GM15510 (cell line): ENCODE measurements around the gene BSG.

ENCODE experiments used
- POLR2A ChIP-seq: IDR thresholded peaks from 3 replicates; pipeline ENCODE4 v1.6.1; 2011; ENCODE audit warnings: borderline replicate concordance; ENCODE audit not compliant: insufficient read length; ENCODE audit errors: extremely low read depth

The BSG gene

DNA sequence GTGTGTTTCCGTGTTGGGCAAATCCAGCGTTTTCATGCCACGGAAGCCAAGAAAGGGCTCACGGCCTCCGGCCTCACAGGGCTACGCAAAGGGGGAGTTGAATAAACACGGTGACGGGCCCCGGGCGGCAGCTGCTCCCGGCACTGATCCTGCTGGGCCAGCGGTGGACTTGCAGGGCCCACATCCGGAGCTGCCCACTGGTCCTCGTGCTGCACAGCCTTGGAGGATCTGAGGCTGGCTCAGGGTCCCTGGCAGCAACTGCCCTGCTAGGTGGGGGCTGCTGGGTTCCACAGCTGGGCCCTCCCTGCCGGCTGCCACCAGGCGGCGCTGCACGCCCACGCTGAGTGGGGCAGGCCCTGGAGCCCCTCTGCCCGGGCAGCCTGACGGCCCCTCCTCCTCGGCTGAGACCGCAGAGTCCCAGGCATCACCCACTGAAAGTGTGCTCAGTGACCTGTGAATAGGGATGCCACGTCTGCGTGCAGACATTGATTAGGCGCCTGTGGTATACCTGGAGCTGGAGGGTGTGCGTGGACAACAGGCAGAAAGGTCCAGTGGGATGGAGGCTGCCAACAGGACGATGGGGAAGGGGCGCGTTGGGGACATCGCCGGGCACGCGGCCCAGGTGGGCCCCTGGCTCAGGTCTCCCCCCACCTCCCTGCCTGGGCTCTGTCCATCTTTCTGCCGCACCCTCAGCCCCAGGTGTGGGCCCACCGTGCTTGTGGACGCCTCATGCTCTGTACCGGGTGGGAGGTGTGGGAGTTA lies 12.0 kb downstream of the BSG start:
- TF ChIP-seq POLR2A, result peak; percentile 23

DNA sequence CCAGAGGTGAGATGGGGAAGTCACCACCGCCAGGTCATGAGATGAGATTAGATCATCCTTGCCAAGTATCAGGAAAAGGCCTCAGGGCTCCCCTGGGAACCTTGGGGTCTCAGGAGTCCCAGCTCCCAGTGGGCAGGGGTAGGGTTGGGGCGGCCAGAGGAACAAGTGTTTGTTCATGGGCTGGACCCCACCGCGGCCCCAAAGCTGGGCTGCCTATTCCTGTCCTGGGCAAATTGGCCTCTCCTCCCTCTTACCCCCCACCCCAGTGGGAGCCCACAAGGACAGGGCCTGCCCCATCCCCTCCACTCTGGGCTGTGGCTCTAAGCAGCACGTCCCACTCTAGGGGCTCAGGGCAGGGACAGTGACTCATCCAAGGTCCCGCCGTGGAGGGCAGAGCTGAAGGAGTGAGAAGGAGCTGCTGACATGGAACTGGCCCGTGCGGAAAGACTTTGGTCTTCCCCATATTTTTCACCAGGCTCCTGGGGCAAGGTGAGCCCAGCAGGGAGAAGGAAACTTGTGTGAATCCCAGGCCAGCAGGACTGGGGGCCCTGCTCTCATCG lies 13.2 kb downstream of the BSG start:
- TF ChIP-seq POLR2A, result no peak

DNA sequence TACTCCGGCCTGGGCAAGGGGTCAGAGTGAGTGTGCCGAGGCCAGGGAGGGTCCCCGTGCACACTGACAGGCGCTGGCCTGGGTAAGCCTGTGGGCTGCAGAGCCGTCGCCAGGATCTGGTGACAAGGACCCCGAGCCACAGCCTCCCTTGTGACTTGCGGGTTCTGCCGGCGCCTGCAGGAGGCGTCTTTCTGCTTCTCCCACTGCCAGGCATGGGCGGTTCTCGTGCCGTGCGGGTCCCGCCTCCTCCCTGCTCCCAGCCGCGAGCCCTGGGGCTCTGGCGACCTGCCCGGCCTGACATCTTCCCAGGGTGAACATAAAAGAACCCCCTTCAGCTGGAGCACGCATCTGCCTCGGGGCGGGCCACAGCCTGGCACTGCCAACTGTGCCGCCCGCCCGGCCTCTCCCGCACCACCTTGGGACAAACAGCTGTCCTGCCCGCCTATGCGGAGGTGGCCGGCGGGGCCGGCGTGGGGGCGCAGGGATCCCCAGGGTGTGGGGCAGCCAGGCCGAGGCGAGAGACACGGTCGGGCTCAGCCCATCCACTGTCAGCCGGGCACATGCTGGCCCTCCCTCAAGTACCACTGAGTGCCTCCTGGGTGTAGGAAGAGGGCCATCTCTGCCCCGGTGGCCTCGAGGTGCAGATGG lies 15.8 kb downstream of the BSG start:
- TF ChIP-seq POLR2A, result no peak

DNA sequence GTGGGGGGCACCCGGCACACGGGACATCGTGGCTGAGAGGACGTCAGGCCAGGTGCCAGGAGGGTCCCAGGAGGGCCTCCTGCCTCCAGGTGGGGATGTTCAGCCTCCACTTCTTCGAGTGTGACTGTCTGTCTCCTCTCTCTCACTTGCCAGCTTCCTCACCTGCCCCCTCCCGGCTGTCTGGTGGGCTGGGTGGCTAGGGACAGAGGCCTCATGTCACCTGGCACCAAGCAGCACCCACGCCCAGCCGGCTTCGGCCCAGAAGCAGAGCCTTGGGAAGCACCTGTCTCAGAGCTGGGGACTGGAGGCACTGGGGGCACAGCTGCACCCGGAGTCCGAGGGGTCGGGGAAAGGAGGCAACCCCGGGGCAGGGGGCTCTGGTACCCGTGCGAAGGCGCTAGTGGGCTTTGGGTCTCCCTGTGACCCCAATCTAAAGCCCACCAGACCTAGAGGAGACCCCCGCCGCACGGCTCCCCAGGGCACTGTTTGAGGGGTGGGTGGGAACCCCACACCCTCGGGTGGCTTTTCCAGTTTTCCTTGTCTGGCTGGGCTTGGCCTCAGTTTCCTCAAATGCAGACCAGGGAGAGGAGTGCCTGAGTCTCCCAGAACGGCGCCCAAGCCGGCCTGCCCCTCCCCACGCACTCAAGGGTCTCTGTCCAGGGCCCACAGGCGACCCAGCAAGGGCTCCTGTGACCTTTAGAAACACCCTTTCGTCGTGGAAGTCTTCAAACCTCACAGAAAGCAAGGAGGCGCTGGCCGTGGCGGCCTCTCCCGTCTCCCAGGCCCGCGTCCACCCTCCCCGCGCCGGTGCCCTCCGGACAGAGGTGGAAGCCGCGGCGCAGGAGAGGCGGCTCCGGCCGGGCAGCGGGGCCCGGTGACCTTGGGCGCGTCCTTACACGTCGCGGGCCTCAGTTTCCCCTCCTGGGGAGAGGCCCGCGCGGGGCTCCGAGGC lies 16.6 kb downstream of the BSG start:
- no peak for TF ChIP-seq POLR2A

DNA sequence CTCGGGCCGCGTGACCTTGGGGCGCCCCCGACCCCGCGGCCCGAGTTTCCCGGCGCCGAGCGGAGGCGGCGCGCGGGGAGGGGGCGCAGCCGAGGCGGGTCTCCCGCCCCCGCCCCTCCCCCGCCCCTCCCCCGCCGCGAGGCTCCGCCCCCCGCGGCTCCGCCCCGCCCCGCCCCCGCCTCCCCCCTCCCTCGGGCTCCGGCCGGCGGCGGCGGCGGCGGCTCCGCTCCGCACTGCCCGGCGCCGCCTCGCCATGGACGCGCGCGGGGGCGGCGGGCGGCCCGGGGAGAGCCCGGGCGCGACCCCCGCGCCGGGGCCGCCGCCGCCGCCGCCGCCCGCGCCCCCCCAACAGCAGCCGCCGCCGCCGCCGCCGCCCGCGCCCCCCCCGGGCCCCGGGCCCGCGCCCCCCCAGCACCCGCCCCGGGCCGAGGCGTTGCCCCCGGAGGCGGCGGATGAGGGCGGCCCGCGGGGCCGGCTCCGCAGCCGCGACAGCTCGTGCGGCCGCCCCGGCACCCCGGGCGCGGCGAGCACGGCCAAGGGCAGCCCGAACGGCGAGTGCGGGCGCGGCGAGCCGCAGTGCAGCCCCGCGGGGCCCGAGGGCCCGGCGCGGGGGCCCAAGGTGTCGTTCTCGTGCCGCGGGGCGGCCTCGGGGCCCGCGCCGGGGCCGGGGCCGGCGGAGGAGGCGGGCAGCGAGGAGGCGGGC lies 17.4 kb downstream of the BSG start, which contains the start of gene HCN2:
Gene HCN2 (plus strand): TSS at position 189 of the 703 bp plus-strand sequence. CDS start 65 bp downstream, at position 254.
- no peak for TF ChIP-seq POLR2A

DNA sequence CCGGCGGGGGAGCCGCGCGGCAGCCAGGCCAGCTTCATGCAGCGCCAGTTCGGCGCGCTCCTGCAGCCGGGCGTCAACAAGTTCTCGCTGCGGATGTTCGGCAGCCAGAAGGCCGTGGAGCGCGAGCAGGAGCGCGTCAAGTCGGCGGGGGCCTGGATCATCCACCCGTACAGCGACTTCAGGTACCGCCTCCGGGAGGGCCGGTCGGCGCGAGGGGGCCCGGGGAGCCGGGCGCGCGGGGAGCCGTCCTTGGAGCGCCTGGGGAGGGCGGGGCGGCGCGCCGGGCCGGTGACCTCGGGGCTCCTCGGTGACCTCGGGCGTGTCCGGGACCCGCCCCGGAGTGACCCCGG lies 18.0 kb downstream of the BSG start:
- TF ChIP-seq POLR2A, result no peak

DNA sequence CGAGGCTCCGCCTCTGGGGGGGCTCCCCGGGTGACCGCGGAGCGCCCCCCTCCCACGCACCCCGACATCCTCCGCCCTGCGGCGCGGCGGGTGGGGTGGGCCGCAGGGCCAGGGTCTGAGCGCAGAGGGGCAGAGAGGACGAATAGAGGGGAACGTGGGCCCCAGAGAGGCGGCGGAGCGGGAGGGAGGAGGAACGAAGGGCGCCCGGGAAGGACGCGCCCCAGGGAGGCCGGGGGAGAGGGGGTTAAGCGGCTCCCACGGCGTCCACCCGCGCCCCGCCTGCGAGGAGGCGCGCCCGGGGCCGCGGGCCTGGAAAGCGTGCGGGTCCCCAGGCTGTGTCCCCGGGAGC lies 18.3 kb downstream of the BSG start:
- TF ChIP-seq POLR2A, result no peak

DNA sequence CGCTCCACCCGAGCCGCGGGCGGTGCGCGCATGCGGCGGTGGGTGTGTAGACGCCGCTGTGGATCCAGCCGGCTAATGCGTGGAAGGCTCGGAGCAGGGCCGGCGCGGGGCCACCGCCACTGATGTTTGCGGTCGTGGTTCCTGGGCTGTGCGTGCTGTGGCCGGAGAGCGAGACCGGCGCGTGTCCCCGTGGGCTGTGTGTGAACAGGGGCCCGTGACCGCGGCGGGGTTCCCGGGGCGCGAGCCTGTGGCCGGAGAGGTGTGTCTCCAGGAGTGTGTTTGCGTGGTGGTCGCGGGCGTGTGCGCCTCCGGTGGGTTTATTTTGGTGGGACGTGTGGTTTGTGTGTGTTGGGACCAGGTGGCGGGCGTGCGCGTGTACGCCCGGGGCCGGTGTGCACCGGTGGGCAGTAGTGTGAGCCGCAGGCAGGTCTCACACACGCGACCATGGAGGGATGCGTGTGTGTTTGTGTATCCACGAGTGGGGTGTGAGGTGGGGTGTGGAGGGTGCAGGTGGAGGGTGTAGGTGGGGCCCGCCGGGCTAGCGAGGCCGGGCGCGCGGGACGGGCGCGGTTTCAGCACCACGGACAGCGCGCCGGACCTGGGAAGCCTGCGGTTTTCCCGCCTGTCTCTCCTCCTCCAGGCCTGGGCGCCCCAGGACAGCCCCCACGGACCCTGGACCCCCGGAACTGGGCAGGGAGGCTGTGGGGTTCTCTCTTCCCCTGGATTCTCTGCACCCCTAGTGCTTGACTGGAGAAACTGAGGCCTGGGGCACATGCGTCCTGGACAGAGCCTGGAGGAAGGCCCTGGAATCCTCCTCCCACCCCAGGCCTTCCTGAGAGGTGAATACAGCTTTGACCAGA lies 18.9 kb downstream of the BSG start:
- TF ChIP-seq POLR2A, result no peak

DNA sequence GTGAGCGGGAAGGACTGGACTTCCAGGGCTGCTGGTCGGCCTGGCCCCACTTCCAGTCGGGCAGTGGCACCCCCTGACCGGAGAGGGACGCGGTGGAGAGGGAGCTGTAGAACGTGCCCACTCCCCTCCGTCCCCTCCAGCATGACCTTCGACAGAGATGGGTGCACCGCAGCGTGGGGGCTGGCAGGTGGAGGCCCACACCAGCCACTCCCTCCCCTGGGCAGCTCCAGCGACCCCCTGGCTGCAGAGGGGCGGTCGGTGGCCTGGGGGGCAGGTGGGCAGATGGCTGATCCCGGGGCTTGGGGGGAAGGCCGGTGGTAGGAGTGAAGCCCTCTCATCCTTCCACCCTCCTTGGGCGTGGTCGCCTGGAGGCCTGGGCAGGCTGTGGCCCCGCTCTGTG lies 19.7 kb downstream of the BSG start:
- no peak for TF ChIP-seq POLR2A

DNA sequence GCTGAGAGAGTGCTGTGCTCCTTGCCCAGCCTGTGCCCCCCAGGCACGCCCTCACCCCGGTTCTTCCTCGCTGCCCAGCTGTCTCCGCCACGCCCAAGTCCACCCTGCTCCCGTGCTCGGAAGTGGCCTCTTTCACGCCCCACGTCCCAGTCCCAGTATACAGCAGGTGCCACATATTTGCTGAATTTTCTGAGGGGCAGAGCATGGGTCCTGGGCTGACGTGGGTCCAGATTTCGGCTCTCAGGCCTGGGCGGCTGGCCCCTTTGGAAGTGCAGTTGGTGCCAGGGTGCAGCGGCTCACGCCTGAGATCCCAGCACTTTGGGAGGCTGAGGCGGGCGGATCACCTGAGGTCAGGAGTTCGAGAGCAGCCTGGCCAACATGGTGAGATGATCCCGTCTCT lies 20.7 kb downstream of the BSG start:
- no peak for TF ChIP-seq POLR2A

DNA sequence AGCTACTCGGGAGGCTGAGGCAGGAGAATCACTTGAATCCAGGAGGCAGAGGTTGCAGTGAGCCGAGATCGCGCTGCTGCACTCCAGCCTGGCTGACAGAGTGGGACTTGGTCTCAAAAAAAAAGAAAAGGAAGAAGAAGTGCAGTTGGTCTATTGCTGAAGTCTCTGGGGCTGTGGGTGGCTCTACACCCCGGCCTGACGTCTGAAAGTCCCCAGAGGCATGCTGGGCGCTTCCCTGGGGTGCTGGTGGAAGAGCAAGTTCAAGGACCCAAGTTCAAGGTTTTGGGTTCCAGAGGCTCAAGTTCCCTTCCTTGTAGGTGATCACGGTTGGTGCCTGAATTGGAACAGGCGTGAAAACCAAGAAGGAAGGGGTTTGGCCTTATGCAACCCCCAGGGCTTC lies 21.1 kb downstream of the BSG start:
- TF ChIP-seq POLR2A, result no peak

DNA sequence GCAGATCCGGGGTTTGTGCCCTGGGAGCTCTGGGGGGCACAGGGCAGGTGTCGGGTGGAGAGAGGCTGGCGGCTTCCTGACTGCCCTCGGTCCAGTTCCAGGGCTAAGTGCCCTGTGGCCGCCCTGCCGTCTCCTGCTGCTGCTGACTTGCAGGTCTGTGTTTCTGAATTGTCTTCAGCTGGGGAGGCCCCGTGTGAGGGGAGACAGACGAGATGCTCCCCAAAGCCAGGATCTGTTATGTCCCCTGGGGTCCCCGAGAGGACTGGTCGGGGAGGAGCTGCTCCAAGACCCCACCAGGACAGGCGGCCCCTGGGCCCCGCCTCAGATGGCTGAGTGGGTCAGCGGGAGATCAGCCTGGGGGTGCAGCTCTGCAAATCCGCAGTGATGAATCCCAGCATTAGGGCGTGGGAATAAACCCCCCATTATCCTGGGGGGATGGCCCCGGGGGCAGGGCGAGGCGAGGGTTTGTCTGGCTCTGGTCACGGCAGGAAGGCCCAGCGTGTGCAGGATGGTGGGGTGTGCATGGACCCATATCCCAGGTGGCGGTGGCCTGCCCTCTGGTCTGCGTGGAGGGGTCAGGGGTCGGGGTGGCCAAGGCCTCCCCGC lies 22.0 kb downstream of the BSG start:
- TF ChIP-seq POLR2A, result no peak
